Globus pallidus (tissue), 1 donor: ENCODE results near the gene PKIG.

Source experiments
- DNase-seq: peaks from one replicate; pipeline ENCODE4 v3.0.0-alpha.2; 2015; ENCODE audit warnings: low spot score

The PKIG gene

GRCh38 chr20:44596876-44597275 is 14.5 kb downstream of the PKIG start:
- no peak for DNase-seq

GRCh38 chr20:44597516-44597915 is 15.1 kb downstream of the PKIG start:
- DNase-seq: no peak

DNA sequence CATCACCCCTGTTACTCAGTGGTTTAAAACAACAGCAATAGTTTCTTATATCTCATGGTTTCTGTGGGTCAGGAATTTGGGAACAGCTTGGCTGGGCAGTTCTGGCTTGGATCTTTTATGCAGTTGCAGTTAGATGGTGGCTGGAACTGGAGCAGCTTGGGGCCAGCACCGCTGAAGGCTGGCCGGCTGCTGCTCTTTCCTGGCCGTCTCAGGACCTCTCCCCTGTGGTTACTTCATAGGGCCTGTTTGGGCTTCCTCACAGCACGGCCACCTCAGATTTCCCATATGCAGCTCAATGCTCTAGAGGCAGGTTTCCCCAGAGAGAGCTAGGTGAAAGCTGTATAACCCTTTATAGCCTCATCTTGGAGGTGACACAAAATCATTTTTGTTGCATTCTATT is 15.6 kb downstream of the PKIG start:
- no peak for DNase-seq

GRCh38 chr20:44598423-44599305 is 16.3 kb downstream of the PKIG start:
- DNase-seq: no peak

GRCh38 chr20:44599715-44600114 is 17.3 kb downstream of the PKIG start:
- no peak for DNase-seq

DNA sequence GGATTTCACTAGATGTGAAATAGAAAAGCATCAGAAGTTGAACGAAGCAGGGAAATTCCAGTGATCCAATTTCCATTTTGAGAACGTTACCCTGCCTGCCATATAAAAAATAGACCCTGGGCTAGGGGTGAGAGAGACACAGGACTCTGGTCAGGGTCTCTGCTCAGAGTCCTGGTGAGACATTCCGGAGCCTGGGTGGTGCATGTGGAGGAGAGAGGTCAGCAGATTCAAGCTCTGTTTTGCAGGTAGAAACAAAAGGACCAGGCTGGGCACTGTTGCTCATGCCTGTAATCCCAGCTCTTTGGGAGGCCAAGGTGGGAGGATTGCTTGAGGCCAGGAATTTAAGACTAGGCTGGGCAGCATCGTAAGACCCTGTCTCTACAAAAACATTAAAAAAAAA is 17.9 kb downstream of the PKIG start:
- DNase-seq: no peak

- no peak for DNase-seq
Observed at GRCh38 chr20:44600758-44601201, 18.4 kb downstream of the PKIG start.

GRCh38 chr20:44601236-44601671 is 18.9 kb downstream of the PKIG start:
- DNase-seq: peak; percentile 34

- peak; percentile 64 for DNase-seq
Observed at GRCh38 chr20:44601801-44602204, 19.4 kb downstream of the PKIG start.

GRCh38 chr20:44603327-44603726 is 20.9 kb downstream of the PKIG start:
- DNase-seq: no peak

GRCh38 chr20:44606725-44607441 is 24.5 kb downstream of the PKIG start:
- no peak for DNase-seq

DNA sequence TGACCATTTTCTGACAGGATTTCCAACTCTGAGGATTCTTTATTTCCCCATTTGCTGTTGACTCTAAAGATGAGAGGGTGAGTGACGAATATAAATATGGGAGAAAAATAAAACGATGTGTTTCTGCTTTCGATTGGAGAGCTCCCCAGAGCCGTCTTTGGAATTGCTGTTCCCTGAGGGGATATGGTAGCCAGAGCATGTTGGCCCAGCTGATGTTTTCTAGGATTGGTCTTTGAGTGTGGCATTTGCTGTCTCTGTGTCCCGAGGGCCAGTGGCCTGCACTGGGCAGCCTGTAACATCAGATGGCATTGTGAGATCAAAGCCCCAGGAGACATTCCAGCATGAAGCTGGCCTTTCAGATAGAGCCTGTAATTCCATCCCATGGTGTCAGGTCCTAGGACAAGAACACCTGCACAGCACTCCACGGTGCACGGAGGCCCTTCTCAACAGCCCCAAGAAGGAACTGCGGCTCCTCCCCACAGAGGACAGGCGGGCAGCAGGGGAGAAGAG is 26.7 kb downstream of the PKIG start:
- no peak for DNase-seq

GRCh38 chr20:44609516-44610312 is 27.3 kb downstream of the PKIG start:
- DNase-seq: peak; percentile 85

GRCh38 chr20:44610313-44610962 is 28.1 kb downstream of the PKIG start:
- DNase-seq: no peak

GRCh38 chr20:44613575-44613974 is 31.2 kb downstream of the PKIG start:
- DNase-seq: no peak

- DNase-seq: peak; percentile 62
Observed at GRCh38 chr20:44614525-44614924, 32.1 kb downstream of the PKIG start.

DNA sequence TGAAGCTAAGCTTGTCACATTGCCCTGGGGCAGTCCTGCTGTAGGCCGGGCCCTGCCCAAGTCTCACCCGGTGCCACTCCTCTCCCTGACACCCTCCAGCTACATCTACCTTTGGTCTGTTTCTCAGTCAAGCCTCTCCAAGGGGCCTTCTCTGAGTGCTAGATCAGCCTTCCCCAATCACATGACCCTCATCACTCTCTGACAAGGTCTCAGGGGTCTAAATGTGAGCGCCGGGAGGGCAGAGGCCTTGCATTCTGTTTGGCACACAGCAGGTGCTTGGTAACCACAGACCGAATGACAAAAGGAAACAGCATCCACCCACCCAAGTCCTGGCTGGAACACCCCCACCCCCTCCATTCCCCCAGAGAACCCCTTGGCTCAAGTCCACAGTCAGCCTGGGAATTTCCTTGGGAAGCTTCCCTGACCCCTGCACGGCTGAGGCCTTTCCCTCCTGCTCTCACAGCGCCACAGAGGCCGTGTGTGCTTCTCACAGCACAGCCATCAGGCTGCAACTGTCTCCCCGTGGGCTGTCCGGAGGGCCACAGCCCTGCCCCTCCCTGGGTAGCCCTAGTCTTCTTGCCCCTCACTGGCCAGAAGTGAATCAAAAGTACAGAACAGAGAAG is 32.9 kb downstream of the PKIG start:
- DNase-seq: peak; percentile 52

DNA sequence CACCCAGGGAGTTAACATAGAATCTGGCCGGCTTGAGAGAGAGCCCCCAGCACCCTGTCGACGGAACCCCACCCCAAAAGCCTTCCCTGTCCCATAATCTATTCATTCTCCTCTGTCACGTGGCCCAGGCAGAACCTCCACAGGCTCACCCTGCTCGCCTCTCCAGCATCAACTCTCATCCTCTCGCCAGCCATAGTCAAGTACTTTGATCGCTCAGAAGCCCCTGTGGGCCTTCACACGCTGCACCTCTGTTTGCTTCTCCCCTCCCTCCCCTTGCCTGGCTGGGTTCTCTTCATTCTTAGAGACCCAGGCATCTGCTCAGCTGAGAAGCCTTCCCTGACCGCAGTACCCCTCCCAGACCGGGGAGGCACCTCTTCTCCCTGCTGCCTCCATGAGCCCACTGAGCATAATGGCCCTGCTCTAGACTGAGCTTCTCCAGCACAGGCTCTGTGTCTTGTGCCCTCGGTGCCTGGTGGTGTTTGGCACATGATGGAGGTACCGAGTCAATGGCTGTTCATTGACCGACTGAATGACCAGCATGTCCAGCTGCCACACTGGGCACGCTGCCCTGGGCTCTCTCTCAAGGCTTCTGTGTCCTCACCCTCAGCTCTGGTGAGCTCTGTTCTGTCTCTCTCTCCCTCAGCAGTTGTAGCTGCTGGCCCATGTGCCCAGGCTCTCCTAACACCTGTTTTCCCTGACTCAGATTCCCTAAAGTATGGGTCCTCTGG is 33.7 kb downstream of the PKIG start:
- DNase-seq: peak; percentile 98

DNA sequence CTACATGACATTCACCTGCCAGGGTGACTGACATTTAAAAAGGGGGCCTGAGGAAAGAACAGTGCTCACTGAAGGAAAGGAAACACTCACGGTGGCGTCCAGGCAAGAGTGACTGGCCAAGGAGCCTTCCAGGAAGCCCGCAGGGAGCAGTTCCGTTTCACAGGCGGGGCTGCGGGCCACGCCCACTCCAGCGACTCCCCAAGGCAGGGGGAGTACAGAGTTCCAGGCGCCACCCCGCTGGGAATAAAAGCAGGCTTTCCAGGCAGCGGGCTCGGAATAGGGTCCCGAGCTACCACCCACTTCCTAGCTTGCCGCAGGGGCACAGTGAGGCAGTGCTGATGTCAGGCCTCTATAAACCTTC is 34.2 kb downstream of the PKIG start:
- DNase-seq: no peak

GRCh38 chr20:44618318-44618731 is 35.9 kb downstream of the PKIG start:
- DNase-seq: no peak

GRCh38 chr20:44619294-44619693 is 36.9 kb downstream of the PKIG start:
- no peak for DNase-seq
